A549 (cell line): ENCODE results near the gene PTPRD.

Source experiments
- MAFK ChIP-seq: fragments of 450-650 bp; IDR thresholded peaks from 2 replicates; pipeline ENCODE4 v1.6.1; 2014; ENCODE audit not compliant: partially characterized antibody
- TF ChIP-seq, protein P1 (sequence below): IDR thresholded peaks from 2 replicates; pipeline ENCODE4 v1.6.1; 2012

DNA sequence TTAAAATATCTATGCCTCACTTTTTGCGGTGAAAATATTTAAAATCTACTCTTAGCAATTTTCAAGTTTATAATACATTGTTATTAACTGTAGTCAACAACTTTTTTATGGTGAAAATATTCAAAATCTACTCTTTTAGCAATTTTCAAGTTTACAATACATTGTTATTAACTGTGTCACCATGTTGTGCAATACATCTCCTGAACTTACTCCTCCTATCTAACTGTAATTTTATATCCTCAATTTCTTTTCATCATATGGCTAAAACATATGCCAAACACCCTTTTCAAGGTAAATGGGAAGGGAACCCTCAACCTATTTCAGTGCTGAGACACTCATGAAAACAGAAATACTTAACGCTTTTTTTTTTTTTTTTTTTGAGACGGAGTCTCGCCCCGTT lies 1830.6 kb downstream of the PTPRD start:
- TF ChIP-seq MAFK: no peak
- TF ChIP-seq, protein P1, sequence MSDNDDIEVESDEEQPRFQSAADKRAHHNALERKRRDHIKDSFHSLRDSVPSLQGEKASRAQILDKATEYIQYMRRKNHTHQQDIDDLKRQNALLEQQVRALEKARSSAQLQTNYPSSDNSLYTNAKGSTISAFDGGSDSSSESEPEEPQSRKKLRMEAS: no peak
